Loucy (cell line): Measurements from ENCODE around the gene CGB3.
"Not testable (repeated sequence)": the region's sequence is repeated elsewhere in the genome, so short reads cannot be mapped to it uniquely, and the experiment has no call there.

Source experiments
- CTCF ChIP-seq: fragments of 200-600 bp; sonication (generic); conservative IDR thresholded peaks from 2 replicates; pipeline ENCODE4 v1.5.1; 2014; ENCODE audit warnings: mild to moderate bottlenecking, antibody characterized with exemption, low read length
- EZH2phosphoT487 ChIP-seq: fragments of 200-600 bp; IDR thresholded peaks from 2 replicates; pipeline ENCODE4 v1.6.1; 2018; ENCODE audit warnings: antibody characterized with exemption, mild to moderate bottlenecking, moderate library complexity, borderline replicate concordance

GRCh38 chr19:49056902-49057596, 32.9 kb upstream of the CGB3 start:
- not testable (repeated sequence) for TF ChIP-seq CTCF, EZH2phosphoT487
